OCI-M1 (cell line): Measurements from ENCODE around the gene FAF1.
"Not testable (repeated sequence)": the region's sequence is repeated elsewhere in the genome, so short reads cannot be mapped to it uniquely, and the experiment has no call there.

Source experiments
- DNase-seq: peaks from one replicate; lab custom pipeline; 2025; lab: John Stamatoyannopoulos, UW

The FAF1 gene

DNA sequence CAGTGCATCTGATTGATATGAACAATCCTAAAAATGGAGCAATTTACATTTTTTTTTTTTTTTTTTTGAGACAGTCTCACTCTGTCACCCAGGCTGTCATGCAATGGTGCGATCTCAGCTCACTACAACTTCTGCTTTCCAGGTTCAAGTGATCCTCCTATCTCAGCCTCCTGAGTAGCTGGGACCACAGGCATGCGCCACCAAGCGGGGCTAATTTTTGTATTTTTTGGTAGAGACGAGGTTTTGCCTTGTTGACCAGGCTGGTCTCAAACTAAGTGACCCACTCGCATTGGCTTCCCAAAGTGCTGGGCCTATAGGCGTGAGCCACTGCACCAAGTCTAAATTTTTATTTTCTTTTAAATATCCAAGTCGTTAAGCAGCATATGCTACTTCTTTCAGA is 109.0 kb downstream of the FAF1 start:
- no peak for DNase-seq

DNA sequence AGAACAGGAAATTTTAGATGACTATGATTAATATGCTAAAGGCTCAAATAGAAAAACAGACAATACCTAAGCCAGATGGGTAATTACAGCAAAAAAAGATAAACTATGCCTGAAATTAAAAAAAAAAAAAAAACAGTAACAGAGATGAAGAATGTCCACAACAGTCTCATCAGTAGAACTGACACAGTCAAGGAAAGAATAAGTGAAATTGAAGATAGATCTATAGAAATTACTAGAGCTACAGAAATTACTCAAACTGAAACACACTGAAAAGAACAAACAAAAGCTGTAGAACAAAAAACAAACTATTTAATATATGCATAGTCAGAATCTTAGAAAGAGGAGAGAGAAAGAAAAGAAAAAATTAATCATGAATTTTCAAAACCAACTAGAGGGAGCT is 112.8 kb downstream of the FAF1 start:
- DNase-seq: no peak

DNA sequence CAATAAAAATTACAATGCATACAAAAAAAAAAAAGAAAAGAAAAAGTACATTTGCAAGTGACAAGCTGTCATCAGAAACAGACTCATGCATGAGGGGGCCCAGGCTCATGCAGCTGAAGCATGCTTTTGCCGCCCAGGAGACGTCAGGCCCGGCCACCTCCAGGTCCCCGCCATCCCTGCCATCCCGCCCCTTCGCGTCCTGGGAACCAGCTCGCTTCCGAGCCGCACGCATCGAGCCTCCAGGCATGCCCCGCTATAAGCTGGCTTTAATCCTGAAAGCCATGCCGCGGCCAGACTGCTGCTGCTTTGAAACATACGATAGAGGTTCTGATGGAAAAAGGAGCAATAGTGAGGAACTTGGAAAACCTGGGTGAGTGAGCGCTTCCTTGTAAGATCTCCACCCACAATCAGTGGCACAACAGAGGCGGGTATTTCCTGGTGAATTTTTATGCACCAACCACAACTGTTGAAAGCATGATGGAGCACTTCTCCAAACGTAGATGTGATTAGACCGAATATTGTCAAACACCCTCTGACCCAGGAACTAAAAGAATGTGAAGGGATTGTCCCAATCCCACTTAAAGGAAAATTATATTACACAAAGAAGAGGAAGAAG is 113.7 kb downstream of the FAF1 start:
- DNase-seq: no peak

DNA sequence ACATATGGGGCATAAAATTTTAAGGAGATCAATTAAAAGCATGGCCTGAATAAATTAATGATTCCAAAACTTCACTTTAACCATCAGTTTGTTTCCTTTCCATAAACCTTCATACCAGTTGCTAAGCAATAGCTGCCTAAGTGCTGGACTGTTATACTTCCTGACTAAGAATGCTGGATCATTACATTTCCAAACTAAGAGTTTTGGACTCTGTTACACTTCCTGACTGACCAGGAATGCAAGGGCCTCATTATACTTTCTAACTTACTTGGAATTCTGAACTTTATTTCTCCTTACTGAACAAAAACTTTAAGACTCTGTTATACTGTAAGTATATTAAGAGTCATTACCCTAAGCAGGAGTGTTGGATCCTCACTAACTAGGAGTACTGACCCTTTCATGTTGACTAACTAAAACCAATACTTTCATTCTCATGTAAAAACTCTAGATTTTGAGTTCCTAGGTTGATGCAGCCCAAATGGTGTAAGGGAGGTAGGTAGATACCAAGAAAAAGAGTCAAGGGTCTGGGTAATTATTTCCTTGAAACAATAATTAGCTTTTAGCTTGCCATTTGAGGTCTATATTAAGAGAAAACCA is 118.2 kb downstream of the FAF1 start:
- DNase-seq: peak; percentile 29

DNA sequence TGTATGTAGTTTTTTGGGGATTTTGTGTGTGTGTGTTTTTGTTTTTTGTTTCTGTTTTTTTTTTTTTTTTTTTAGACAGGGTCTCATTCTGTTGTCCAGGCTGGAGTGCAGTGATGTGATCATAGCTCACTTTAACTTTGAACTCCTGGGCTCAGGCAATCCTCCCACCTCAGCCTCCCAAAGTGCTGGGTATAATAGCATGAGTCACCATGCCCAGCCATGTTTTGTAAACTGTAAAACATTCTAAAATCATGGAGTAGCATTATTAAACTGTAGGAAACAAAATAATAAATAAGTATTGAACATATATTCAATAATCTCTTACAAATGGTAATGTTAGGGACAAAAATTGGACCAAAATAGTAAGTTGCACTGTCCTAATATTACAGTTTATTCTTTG is 124.0 kb downstream of the FAF1 start:
- DNase-seq: no peak

DNA sequence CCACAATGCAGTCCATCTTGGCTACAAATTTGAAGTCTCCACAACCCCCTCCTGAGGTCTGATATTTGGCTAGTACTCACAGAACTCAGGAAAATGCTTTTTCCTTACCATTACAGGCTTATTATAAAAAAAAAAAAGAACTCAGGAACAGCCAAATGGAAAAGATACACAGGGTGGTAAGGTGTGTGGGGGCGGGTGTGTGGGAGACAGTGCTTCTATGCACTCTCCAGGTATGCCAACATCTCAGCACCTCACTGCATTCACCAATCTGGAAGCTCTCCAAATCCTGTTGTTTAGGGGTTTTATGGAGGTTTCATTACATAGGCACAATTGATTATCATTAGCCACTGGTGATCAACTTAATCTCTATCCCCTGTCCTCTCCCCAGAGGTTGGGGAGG is 126.9 kb downstream of the FAF1 start:
- no peak for DNase-seq

DNA sequence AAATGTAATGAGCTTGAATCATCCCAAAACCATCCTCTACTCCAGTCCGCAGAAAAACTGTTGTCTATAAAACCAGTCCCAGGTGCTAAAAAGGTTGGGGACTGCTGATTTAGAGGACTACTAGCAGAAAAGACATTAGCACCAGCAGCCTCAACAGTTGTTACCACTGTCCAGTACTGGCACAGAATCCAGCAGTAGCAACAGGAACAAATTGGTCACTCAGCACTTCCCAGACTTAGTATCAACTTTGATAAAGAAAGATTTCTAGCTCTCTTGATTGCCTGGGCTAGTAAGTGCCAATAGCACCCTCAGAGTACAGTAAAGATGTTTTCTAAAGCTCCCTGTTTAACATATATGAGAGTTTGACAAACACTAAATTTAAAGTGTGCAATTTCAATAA is 127.9 kb downstream of the FAF1 start:
- DNase-seq: no peak

DNA sequence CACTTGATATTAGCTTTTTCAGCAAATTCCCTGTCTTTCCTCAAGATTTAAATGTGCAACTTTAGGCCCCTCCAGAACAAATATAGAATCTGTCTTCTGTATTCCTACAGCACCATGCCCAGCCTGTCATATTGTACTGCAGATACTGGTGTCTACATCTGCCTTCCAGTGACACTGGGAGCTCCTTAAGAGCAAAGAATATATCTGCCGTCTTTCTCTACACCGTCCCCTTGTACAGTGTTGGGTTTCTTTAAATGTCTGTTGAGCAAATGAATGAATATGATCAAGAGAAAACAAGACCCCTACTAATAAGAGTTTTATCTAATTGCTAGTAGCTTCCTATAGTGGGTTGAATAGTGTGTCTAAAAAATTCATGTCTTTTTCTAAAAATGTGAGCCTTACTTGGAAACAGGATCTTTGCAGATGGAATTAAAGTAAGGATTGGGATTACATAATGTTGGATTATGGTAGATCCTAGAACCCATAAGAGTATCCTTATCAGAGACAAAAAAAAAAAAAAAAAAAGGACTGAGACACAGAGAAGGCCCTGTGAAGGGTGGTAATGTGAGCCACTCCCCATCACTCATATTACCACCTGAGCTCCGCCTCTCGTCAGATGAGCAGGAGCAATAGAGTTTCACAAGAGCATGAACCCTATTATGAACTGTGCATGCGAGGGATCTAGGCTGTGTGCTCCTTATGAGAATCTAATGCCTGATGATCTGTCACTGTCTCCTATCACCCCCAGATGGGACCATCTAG is 128.6 kb downstream of the FAF1 start:
- no peak for DNase-seq

DNA sequence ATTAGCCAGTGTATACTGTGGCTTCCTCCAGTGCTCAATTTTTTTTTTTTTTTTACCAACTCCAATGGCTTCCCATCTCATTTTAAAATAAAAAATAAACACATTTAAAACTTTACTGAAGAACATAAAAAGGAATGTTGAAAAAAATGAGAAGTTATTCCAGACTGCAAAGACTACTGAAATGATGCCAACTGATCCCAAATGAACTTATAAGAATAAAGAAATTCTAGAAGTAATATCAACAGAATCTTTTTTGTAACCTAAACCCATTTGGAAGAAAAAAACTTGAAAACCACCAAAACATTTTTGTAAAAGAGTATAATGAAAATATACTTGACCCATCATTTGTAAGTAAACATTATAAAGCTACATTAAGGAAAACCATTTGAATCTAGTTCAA is 129.4 kb downstream of the FAF1 start:
- no peak for DNase-seq

DNA sequence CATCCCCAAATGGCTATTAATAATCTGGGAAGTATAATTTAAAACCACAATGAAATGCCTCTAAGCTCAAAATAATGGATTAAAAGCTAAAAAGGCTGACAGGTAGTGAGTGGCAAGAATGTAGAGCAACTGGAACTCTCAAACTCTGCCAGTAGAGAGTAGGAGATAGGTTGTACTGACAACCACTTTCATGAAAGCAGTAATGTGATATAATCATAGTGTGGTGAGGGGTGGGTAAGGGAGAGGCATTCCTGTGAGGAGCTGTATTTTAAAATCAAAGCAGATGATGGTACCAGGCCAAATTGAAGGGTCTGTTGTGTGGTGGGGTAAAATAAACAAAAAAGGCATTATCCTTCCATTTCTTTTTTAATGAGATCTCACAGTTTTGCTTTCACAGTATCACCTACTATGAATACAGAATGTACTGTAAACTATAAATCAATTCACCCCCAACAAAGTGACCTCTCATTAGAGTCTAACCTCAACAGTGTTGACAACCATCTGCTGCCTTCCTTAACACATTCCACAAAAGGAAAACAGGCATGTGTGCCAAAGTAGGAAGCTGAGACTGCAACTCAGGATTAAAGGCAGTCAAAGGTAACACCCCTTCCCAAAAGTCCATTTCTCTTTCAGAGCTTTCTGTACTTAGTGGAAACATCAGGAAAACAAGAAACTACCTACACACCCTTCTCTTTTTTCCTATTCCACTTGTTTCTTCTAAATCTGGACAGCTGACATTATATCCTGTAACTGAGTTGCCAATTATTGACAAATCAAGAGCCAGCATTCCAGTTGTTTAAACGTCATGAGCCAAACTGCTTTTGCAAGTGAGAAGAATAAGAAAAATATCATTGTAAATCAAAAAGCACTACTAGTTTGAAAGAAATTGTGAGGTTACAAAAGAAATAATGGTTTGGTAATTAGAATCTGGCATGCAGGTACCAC is 130.8 kb downstream of the FAF1 start:
- no peak for DNase-seq

DNA sequence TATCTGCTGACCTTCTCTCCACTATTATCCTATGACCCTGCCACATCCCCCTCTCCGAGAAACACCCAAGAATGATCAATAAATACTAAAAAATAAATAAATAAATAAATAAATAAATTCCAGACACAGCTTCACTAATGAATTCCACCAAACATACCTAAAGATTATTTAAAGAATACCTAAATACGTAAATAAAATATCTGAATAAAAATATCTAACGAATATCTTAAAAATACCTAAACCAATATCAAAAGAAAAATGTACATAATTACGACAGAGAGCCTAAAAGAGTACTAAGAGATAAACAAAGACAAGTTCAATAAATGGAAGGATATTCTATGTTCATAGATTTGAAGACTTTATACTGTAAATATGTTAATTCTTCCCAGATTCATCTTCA is 132.5 kb downstream of the FAF1 start:
- DNase-seq: no peak

DNA sequence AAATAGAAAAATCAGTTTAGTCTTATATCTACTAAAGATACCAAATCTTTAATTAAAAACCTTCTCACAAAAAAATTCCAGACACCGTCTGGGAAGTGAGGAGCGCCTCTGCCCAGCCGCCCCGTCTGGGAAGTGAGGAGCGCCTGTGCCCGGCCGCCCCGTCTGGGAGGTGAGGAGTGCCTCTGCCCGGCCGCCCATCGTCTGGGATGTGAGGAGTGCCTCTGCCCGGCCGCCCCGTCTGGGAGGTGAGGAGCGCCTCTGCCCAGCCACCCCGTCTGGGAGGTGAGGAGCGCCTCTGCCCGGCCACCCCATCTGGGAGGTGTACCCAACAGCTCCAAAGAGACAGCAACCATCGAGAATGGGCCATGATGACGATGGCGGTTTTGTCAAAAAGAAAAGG is 133.3 kb downstream of the FAF1 start:
- not testable (repeated sequence) for DNase-seq

DNA sequence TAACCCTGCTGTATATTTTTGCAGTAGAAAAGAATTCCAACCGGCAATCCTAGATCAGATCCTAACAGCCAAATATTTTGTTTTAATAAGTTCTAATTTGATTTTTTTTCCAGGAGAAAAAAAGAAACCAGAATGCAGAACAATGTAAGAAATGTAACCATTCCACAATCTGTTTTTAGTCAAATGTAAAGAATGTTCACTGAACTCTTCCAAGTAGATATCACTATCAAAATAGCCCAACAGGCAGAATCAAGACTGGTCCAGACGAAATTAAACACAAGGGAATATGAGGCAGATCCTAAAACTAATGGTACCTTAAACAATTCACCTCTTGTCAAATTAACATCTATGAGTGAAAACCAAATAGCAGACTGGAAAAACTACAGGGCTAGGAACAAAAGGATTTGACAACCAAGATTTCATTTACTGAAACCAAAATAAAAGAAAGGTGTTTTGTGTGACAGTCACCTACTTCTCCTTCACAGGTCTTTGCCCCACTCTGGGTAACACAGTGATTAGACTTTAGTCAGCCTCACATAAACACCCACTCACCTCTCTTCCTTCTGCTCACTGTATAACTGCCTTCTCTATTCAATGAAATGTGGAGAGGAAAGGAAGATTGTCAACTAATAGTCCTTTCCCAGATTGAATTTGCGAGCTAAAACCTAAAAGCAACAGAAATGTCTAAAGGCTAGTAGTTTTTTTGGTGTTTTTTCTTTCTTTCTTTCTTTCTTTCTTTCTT is 137.9 kb downstream of the FAF1 start:
- no peak for DNase-seq

DNA sequence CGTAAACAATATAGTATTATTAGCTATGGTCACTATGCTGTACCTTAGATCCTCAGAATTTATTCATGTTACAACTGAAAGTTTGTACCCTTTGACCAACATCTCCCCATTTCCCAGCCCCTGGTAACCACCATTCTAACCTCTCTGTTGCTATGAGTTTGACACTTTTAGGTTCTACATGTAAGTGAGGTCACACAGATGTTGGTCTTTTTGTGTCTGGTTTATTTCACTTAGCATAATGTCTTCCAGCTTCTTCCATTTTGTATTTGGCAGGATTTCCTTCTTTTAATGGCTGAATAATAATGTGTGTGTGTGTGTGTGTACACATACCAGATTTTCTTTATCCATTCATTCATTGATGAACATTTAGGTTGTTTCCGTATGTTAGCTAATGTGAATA is 139.5 kb downstream of the FAF1 start:
- no peak for DNase-seq

DNA sequence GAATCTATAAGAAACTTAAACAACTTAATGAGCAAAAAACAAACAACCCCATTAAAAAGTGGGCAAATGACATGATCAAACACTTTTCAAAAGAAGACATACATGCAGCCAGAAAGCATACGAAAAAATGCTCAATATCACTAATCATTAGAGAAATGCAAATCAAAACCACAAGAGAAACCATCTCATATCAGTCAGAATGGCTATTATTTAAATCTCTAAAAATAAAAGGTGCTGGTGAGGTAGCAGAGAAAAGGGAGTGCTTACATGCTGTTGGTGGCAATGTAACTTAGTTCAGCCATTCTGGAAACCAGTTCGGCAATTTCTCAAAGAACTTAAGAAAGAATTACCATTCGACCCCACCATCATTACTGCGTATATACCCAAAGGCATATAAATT is 147.7 kb downstream of the FAF1 start:
- no peak for DNase-seq

DNA sequence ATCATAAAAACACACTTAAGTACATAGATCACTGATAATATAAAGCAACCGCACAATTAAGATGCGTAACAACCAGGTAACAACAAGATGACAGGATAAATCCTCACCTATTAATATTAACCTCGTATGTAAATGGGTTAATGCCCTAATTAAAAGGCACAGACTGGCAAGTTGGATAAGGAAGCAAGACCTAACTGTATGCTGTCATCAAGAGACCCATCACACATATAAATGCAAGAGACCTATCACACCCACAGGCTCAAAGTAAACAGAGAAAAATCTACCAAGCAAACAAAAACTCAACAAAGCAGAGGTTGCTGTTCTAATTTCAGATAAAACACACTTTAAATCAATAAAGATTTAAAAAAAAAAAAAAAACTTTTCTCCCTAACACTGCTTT is 151.8 kb downstream of the FAF1 start:
- DNase-seq: no peak

DNA sequence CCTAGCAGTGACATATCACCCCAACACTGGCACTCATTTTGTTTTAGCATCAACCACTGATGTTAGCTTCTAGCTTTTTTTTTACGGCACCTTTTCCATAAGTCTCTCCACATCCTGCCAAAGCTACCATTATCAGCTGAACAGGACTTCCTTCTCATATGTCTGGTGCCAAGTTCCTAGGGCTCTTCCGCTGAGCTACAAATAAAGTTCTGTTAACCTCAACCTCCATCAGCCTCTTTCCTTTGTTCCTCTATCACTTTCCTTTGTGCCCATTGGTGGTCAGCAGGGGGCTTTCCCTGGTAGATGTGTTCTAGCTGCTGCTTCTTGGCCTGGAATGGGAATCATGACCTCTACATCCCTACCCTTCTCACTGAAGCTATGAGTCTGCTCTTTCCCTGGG is 163.8 kb downstream of the FAF1 start:
- no peak for DNase-seq

DNA sequence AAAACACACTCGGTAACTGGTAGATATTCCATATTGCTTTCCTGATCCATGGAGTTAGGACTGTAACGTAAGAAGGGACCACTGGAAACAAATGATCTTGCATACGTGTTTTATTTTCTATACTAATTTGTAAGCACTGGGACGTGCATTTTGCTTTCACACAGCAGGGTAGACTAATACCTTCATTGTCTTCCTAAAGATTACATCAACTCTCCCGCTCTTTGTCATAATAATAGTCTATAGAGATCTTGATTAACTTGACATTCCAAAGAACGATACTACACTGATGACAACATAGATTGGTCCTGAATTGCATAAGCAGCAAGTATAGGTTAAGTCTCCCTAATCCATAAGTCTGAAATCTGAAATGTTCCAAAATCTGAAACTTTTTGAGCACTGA is 166.5 kb downstream of the FAF1 start:
- no peak for DNase-seq

DNA sequence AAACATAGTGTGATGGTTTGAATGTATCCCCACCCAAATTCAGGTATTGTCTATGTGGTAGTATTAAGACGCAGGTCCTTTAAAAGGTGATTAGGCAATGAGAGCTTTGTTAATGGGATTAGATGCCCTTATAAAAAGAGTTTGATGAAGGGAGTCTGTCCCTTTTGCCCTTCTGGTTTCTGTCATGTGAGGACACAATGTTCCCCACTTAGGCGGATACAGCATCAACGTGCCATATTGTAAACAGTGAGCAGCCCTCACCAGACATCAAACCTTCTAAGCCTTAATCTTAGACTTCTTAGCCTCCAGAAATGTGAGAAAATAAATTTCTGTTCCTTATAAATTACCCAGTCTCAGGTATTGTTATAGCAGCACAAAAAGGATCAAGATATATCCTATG is 172.8 kb downstream of the FAF1 start:
- no peak for DNase-seq

DNA sequence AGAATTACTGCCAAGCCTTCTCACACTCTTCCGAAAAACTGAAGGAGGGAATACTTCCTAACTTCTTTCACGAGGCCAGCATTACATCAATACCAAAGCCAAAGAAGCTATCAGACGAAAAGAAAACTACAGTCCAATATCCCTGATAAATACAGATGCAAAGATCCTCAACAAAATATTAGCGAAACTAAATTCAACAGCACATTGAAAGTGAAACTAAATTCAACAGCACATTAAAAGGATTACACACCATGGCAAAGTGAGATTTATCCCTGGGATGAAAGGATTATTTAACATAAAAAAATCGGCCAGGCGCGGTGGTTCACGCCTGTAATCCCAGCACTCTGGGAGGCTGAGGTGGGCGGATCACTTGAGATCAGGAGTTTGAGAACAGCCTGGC is 176.8 kb downstream of the FAF1 start:
- DNase-seq: peak; percentile 18

DNA sequence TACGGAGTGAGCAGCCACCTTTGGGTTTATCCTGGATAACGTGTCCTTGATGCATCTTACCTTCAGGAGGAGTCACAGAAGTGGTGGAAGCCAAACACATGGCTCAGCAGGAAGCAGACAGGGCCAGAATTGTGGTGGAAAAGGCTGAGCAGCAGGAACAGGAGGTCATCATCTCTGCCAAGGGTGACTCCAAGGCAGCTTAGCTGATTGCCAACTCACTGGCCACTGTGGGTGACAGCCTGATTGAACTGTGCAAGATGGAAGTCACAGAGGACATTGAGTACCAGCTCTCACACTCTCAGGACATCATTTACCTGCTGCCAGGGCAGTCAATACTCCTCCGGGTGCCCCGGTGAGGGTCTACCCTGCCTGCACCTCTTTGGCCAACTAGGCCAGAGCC is 179.3 kb downstream of the FAF1 start:
- DNase-seq: no peak

DNA sequence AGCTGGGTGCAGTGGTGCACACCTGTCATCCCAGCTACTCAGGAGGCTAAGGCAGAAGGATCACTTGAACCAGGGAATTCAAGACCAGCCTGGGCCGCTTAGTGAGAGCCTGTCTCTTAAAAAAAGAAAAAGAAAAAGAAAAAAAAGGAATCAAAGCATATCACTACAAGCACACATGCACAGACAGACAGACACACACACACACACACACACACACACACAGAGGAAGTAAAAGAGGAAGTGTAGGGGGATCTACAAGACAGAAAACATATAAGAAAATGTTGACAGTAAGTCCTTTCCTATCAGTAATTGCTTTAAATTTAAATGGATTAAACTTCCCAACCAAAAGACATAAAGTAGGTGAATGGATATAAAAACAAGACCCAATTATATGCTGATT is 180.3 kb downstream of the FAF1 start:
- DNase-seq: peak; percentile 67
